Activated CD4-positive, alpha-beta T cell treated with anti-CD3 and anti-CD28 coated beads for 48 hours (primary cell): ENCODE data around the gene DNASE1L2.
"Not testable (repeated sequence)": the region's sequence is repeated elsewhere in the genome, so short reads cannot be mapped to it uniquely, and the experiment has no call there.

ENCODE experiments used
- DNase-seq: peaks from one replicate; pipeline ENCODE4 v3.0.0-alpha.2; 2020

The DNASE1L2 gene, protein sequence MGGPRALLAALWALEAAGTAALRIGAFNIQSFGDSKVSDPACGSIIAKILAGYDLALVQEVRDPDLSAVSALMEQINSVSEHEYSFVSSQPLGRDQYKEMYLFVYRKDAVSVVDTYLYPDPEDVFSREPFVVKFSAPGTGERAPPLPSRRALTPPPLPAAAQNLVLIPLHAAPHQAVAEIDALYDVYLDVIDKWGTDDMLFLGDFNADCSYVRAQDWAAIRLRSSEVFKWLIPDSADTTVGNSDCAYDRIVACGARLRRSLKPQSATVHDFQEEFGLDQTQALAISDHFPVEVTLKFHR

GRCh38 chr16:2236337-2237101 is at the start of gene DNASE1L2:
DNASE1L2 (plus strand) TSS chr16:2236444; CDS start chr16:2236817, 373 bp downstream.
- no peak for DNase-seq

DNA sequence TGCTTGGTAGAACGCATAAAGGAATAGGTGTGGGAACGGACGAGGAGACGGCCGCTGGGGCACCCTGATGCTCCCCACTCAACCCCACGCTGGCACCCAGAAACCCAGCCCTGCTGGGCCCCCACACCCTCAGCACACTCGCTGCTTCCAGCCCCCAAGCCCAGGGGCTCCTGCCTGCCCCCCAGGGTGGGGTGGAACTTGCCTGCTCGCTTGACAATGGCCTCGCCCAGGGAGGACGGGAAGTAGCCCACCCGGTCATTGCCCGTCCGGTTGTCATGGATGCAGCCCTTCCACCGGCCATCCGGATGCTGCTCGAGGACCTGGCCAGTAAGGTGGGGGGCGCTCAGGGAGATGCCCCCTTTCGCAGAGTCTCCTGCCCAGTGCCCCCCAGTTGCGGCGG is 49.7 kb upstream of the DNASE1L2 start:
- DNase-seq, result no peak

DNA sequence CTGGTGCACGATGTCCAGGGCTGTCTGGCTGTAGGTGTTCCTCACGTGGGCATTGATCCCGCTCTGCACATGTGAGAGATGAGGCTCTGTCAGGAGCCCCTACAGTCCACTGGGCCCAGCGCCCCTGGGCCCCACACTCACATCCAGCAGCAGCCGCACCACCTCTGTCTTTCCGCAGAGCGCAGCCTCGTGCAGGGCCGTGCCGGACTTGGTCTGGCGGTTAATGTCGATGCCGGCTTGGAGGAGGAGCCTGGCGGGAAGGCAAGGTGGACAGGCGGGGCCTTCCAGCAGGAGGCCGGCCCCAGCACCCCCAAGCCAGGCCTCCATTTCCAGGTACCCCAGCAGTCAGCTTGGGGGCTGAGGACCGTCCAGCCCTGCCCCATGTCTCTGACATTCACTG is 49.0 kb upstream of the DNASE1L2 start:
- DNase-seq, result no peak

- DNase-seq, result no peak
These were observed 47.8 kb upstream of the DNASE1L2 start for GRCh38 chr16:2188395-2188794.

- DNase-seq, result no peak
These were observed 46.9 kb upstream of the DNASE1L2 start for GRCh38 chr16:2189252-2189893.

- no peak for DNase-seq
These were observed 46.1 kb upstream of the DNASE1L2 start for GRCh38 chr16:2190002-2190658.

DNA sequence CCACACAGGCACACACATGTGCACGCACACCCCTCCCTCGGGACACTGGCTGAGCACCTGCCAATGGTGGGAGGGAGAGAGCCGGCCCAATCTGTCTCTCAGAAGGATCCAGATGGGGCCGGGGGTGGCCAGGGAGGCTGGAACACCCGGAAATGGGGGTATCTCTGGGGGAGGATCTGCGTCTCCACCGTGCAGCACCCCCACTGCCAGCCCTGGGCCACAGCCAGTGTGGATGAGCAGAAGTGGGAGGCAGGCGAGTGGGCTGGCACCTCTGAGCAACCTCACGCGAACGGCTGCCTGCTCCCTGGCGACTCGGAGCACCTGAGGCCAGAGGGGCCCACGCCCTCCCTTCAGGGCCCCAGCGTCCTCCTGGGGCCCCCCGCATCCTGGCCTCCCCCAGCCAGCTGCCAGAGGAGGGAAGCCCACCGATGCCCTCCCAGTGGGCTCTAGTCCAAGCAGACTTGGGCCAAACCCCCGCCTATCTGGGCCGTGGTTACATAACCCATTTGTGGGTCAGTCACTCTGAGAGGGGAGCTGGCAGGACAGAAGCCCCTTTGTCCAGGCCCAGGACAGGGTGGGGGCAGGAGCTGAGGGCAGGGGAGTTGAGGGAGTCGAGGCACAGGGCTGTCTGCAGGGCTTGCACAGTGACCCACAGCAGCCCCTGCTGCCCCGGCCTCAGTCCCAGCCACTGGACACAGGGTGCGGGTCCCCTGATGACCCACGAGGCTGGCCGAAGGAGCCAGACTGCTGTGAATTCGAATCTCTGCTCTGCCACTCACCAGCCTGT is 45.4 kb upstream of the DNASE1L2 start:
- no peak for DNase-seq

- no peak for DNase-seq
These were observed 44.9 kb upstream of the DNASE1L2 start for GRCh38 chr16:2191446-2191706.

DNA sequence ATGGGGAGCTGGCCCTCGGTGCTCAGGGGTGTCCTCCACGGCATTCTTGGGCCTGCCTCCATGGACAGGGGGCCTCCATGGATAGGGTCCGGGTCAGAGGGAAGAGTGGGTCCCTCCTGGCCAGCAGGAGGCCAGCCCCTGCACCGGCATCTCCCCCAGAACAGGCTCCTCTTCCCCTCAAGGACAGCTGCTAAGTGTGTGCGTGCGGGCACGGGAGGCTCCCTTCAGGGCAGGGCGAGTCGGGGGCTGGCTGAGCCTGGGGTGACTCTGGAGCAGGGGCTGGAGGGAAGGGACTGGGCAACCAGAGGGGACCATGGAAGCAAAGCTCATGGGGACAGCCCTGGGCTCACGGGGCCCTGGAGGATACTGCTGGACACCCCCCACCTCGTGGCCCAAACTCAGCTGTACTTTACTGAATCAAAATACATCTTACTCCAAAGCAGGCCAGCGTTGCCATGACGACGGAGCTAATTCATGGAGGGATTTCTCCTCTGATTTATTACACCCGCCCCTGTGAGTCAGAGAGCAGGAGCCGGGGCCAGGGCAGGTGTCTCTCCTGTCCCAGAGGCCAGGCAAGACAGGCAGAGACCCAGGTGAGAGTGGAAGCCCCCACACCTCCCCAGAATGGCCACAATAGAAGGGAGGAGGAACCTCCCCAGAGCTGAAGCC is 41.9 kb upstream of the DNASE1L2 start:
- peak; percentile 60 for DNase-seq

GRCh38 chr16:2194852-2195321 is 41.4 kb upstream of the DNASE1L2 start:
- peak; percentile 60 for DNase-seq

- DNase-seq, result no peak
These were observed 40.7 kb upstream of the DNASE1L2 start for GRCh38 chr16:2195322-2196161.

DNA sequence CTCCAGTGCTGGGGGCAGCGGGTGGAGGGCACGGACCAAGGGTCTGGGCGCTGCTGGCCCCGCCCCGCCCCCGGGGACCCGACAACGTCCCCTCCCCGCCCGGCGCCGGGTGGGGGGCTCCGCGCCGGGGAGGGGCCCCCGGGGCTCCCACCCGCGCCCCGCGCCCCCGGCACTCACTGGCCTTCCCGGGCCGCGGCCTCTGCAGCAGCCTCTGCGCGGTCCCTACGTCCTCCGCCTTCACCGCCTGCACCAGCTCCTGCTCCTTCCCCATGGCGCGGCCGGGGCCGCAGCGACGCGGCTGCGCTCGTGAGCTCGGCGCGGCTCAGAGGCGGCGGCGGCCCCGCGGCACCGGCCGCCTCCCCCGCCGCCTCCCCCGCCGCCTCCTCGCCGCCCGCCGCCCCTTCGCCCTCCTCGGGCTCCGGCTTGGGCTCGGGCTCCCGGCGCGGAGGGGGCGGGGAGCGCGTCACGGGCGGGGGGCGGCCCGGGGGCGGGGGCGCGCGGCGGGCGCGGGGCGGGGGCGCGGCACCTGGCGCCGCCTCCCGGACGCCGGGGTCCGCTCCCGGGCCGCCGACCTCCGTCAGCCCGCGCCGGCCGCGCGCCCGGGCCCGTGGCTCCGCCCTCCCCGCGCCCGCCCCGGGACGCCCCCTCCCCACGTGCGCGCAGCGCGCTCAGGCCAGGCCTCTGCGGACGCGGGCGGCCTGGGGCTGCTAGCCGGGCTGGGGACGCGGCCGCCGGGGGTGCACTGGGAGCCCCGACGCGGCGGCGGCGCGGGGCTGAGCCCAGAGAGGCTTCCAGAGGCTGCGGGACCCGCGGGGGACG is 39.9 kb upstream of the DNASE1L2 start, which contains the start of gene CASKIN1:
Gene CASKIN1, minus strand, starts transcription at position 444 of the 819 bp plus-strand sequence. Its CDS starts 173 bp downstream, at position 271.
- DNase-seq, result no peak

GRCh38 chr16:2196981-2197511 is 39.2 kb upstream of the DNASE1L2 start:
- DNase-seq, result no peak

GRCh38 chr16:2197765-2198164 is 38.5 kb upstream of the DNASE1L2 start:
- no peak for DNase-seq

DNA sequence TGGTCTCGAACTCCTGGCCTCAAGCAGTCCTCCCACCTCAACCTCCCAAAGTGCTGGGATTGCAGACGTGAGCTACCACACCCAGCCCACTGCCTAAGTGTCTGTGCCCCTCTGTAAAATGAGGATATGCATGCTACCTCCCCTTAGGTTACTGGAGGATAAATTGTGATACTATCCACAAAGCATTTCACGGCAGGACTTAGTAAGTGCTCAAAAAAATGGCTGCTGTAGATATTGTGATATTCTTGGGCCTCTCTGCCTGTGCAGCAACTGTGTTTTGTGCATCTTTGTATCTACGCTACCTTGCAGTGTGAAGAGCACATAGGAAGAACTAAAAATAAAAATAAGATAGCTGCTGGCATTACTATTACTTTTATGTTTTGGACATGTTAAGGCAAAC is 38.0 kb upstream of the DNASE1L2 start:
- no peak for DNase-seq

GRCh38 chr16:2199095-2199494 is 37.1 kb upstream of the DNASE1L2 start:
- DNase-seq, result no peak

GRCh38 chr16:2199621-2200139 is 36.6 kb upstream of the DNASE1L2 start:
- DNase-seq, result no peak

DNA sequence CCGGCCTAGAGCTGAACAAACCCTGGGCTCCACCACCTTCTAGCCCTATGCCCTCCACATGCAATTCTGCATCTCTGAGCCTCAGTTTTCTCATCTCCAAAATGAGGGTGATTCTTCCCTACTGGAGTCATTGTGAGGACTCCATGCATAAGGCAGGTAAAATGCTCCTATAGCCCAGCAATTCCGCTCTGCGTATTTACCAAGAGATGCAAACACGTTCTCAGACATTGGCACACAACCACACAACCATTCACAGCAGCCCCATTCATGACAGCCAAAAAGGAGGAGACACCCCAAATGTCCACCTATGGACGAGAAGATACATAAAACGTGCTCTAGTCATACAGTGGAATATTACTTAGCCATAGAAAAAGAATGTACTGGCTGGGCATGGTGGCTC is 35.9 kb upstream of the DNASE1L2 start:
- no peak for DNase-seq

DNA sequence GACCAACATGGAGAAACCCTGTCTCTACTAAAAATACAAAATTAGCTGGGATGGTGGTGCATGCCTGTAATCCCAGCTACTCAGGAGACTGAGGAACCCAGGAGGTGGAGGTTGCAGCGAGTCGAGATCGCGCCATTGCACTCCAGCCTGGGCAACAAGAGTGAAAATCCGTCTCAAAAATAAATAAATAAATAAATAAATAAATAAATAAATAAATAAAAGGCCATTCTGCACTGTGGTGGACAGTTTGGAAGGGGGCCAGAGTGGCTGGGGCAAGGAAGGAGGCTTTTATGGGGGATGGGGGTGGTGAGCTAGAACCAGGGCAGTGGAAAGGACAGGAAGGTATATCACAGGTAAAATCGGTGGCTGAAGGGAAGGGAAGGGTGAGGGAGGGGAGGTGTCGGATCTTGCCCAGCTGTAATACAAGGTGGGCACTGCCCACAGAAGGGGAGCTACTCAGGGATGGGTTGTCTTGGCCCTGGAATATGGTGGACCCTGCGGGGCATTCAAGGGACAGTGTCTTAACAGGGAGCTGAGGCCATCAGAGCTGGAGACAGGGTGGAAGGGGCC is 33.0 kb upstream of the DNASE1L2 start:
- DNase-seq, result not testable (repeated sequence)
